ENCODE measurements around the gene TNKS1BP1.

GRCh38 chr11:57324886-57325734, at the start of gene TNKS1BP1:
- TF ChIP-seq CTCF (IDR thresholded peaks at IDR 0.05): no peak
- peak; percentile 17 to 91 for TF ChIP-seq POLR2A (IDR thresholded peaks at IDR 0.05)

All from thyroid gland (tissue), 4 donors.